ENCODE measurements around the gene KCNJ3.

KCNJ3 gene

GRCh38 chr2:154776825-154777224, 78.3 kb downstream of the KCNJ3 start:
- no peaks in the 10 kb centered on the region for H3K4me1 ChIP-seq (ENCODE audit: control insufficient read depth, insufficient read depth, low read length)
- no peaks in the 10 kb centered on the region for H3K36me3 ChIP-seq (ENCODE audit: control insufficient read depth, insufficient read depth, low read length, severe bottlenecking)
- no peak for DNase-seq (ENCODE audit: low read depth)
- no peaks in the 10 kb centered on the region for H3K27me3 ChIP-seq (replicated peaks; ENCODE audit: control insufficient read depth, insufficient read depth, low read length)
- H3K9ac ChIP-seq (ENCODE audit: low read length), result no peak overlapping the region
- no peak overlapping the region for H3K4me3 ChIP-seq (ENCODE audit: low read length)
- no peaks in the 10 kb centered on the region for H3K9me3 ChIP-seq (ENCODE audit: control insufficient read depth, low read length)

- no peaks in the 10 kb centered on the region for H3K27me3 ChIP-seq (replicated peaks; ENCODE audit: control insufficient read depth, insufficient read depth, low read length)
- H3K9me3 ChIP-seq (ENCODE audit: control insufficient read depth, low read length), result no peaks in the 10 kb centered on the region
- no peak overlapping the region for H3K9ac ChIP-seq (ENCODE audit: low read length)
- no peaks in the 10 kb centered on the region for H3K4me1 ChIP-seq (ENCODE audit: control insufficient read depth, insufficient read depth, low read length)
- H3K36me3 ChIP-seq (ENCODE audit: control insufficient read depth, insufficient read depth, low read length, severe bottlenecking), result no peaks in the 10 kb centered on the region
- no peak for DNase-seq (ENCODE audit: low read depth)
- H3K4me3 ChIP-seq (ENCODE audit: low read length), result no peak overlapping the region
Observed at GRCh38 chr2:154794406-154794805, 95.9 kb downstream of the KCNJ3 start.

- Histone ChIP-seq H3K36me3 (ENCODE audit: control insufficient read depth, insufficient read depth, low read length, severe bottlenecking) (no peaks in the 10 kb centered on the region), H3K4me1 (ENCODE audit: control insufficient read depth, insufficient read depth, low read length) (no peaks in the 10 kb centered on the region), H3K9ac (ENCODE audit: low read length) (no peak overlapping the region), H3K9me3 (ENCODE audit: control insufficient read depth, low read length) (no peaks in the 10 kb centered on the region), H3K4me3 (ENCODE audit: low read length) (no peak overlapping the region), H3K27me3 (replicated peaks; ENCODE audit: control insufficient read depth, insufficient read depth, low read length) (no peaks in the 10 kb centered on the region)
- DNase-seq (ENCODE audit: low read depth), result no peak
Observed at GRCh38 chr2:154795651-154796050, 97.2 kb downstream of the KCNJ3 start.

- Histone ChIP-seq H3K4me1 (ENCODE audit: control insufficient read depth, insufficient read depth, low read length) (no peaks in the 10 kb centered on the region), H3K9ac (ENCODE audit: low read length) (no peak overlapping the region), H3K4me3 (ENCODE audit: low read length) (no peak overlapping the region), H3K9me3 (ENCODE audit: control insufficient read depth, low read length) (no peaks in the 10 kb centered on the region), H3K27me3 (replicated peaks; ENCODE audit: control insufficient read depth, insufficient read depth, low read length) (no peaks in the 10 kb centered on the region), H3K36me3 (ENCODE audit: control insufficient read depth, insufficient read depth, low read length, severe bottlenecking) (no peaks in the 10 kb centered on the region)
- DNase-seq (ENCODE audit: low read depth), result no peak
Observed at GRCh38 chr2:154804451-154804850, 106.0 kb downstream of the KCNJ3 start.

GRCh38 chr2:154813636-154814035, 115.1 kb downstream of the KCNJ3 start:
- Histone ChIP-seq H3K4me3 (ENCODE audit: low read length) (no peak overlapping the region), H3K36me3 (ENCODE audit: control insufficient read depth, insufficient read depth, low read length, severe bottlenecking) (no peaks in the 10 kb centered on the region), H3K4me1 (ENCODE audit: control insufficient read depth, insufficient read depth, low read length) (no peaks in the 10 kb centered on the region), H3K9ac (ENCODE audit: low read length) (no peak overlapping the region), H3K27me3 (replicated peaks; ENCODE audit: control insufficient read depth, insufficient read depth, low read length) (no peaks in the 10 kb centered on the region), H3K9me3 (ENCODE audit: control insufficient read depth, low read length) (no peaks in the 10 kb centered on the region)
- DNase-seq (ENCODE audit: low read depth), result no peak

GRCh38 chr2:154814856-154815255, 116.4 kb downstream of the KCNJ3 start:
- no peak overlapping the region for H3K9ac ChIP-seq (ENCODE audit: low read length)
- H3K4me1 ChIP-seq (ENCODE audit: control insufficient read depth, insufficient read depth, low read length), result no peaks in the 10 kb centered on the region
- no peaks in the 10 kb centered on the region for H3K27me3 ChIP-seq (replicated peaks; ENCODE audit: control insufficient read depth, insufficient read depth, low read length)
- no peak for DNase-seq (ENCODE audit: low read depth)
- no peak overlapping the region for H3K4me3 ChIP-seq (ENCODE audit: low read length)
- H3K9me3 ChIP-seq (ENCODE audit: control insufficient read depth, low read length), result no peaks in the 10 kb centered on the region
- H3K36me3 ChIP-seq (ENCODE audit: control insufficient read depth, insufficient read depth, low read length, severe bottlenecking), result no peaks in the 10 kb centered on the region

GRCh38 chr2:154825358-154825757, 126.9 kb downstream of the KCNJ3 start:
- Histone ChIP-seq H3K4me3 (ENCODE audit: low read length) (no peak overlapping the region), H3K9me3 (ENCODE audit: control insufficient read depth, low read length) (no peaks in the 10 kb centered on the region), H3K9ac (ENCODE audit: low read length) (no peak overlapping the region), H3K36me3 (ENCODE audit: control insufficient read depth, insufficient read depth, low read length, severe bottlenecking) (no peaks in the 10 kb centered on the region), H3K27me3 (replicated peaks; ENCODE audit: control insufficient read depth, insufficient read depth, low read length) (no peaks in the 10 kb centered on the region), H3K4me1 (ENCODE audit: control insufficient read depth, insufficient read depth, low read length) (no peaks in the 10 kb centered on the region)
- no peak for DNase-seq (ENCODE audit: low read depth)

GRCh38 chr2:154826827-154827226, 128.3 kb downstream of the KCNJ3 start:
- Histone ChIP-seq H3K4me3 (ENCODE audit: low read length) (no peak overlapping the region), H3K9me3 (ENCODE audit: control insufficient read depth, low read length) (no peaks in the 10 kb centered on the region), H3K36me3 (ENCODE audit: control insufficient read depth, insufficient read depth, low read length, severe bottlenecking) (no peaks in the 10 kb centered on the region)

GRCh38 chr2:154827286-154827685, 128.8 kb downstream of the KCNJ3 start:
- no peaks in the 10 kb centered on the region for H3K27me3 ChIP-seq (replicated peaks; ENCODE audit: control insufficient read depth, insufficient read depth, low read length)
- no peak overlapping the region for H3K4me3 ChIP-seq (ENCODE audit: low read length)
- H3K4me1 ChIP-seq (ENCODE audit: control insufficient read depth, insufficient read depth, low read length), result no peaks in the 10 kb centered on the region
- no peaks in the 10 kb centered on the region for H3K36me3 ChIP-seq (ENCODE audit: control insufficient read depth, insufficient read depth, low read length, severe bottlenecking)
- H3K9me3 ChIP-seq (ENCODE audit: control insufficient read depth, low read length), result no peaks in the 10 kb centered on the region
- no peak overlapping the region for H3K9ac ChIP-seq (ENCODE audit: low read length)
- DNase-seq (ENCODE audit: low read depth), result no peak

More at GRCh38 chr2:154826827-154827226, 128.3 kb downstream of the KCNJ3 start:
- Histone ChIP-seq H3K4me1 (ENCODE audit: control insufficient read depth, insufficient read depth, low read length) (no peaks in the 10 kb centered on the region), H3K9ac (ENCODE audit: low read length) (no peak overlapping the region), H3K27me3 (replicated peaks; ENCODE audit: control insufficient read depth, insufficient read depth, low read length) (no peaks in the 10 kb centered on the region)
- DNase-seq (ENCODE audit: low read depth), result no peak

- Histone ChIP-seq H3K4me3 (ENCODE audit: low read length) (no peak overlapping the region), H3K4me1 (ENCODE audit: control insufficient read depth, insufficient read depth, low read length) (no peaks in the 10 kb centered on the region), H3K27me3 (replicated peaks; ENCODE audit: control insufficient read depth, insufficient read depth, low read length) (no peaks in the 10 kb centered on the region), H3K36me3 (ENCODE audit: control insufficient read depth, insufficient read depth, low read length, severe bottlenecking) (no peaks in the 10 kb centered on the region), H3K9me3 (ENCODE audit: control insufficient read depth, low read length) (no peaks in the 10 kb centered on the region), H3K9ac (ENCODE audit: low read length) (no peak overlapping the region)
- no peak for DNase-seq (ENCODE audit: low read depth)
Observed at GRCh38 chr2:154832711-154833110, 134.2 kb downstream of the KCNJ3 start.

- Histone ChIP-seq H3K9ac (ENCODE audit: low read length) (no peak overlapping the region), H3K4me1 (ENCODE audit: control insufficient read depth, insufficient read depth, low read length) (no peaks in the 10 kb centered on the region), H3K4me3 (ENCODE audit: low read length) (no peak overlapping the region), H3K9me3 (ENCODE audit: control insufficient read depth, low read length) (no peaks in the 10 kb centered on the region), H3K36me3 (ENCODE audit: control insufficient read depth, insufficient read depth, low read length, severe bottlenecking) (no peaks in the 10 kb centered on the region), H3K27me3 (replicated peaks; ENCODE audit: control insufficient read depth, insufficient read depth, low read length) (no peaks in the 10 kb centered on the region)
- DNase-seq (ENCODE audit: low read depth), result no peak
Observed at GRCh38 chr2:154836632-154837031, 138.1 kb downstream of the KCNJ3 start.

- H3K4me1 ChIP-seq (ENCODE audit: control insufficient read depth, insufficient read depth, low read length), result no peaks in the 10 kb centered on the region
- no peaks in the 10 kb centered on the region for H3K27me3 ChIP-seq (replicated peaks; ENCODE audit: control insufficient read depth, insufficient read depth, low read length)
- DNase-seq (ENCODE audit: low read depth), result no peak
- H3K36me3 ChIP-seq (ENCODE audit: control insufficient read depth, insufficient read depth, low read length, severe bottlenecking), result no peaks in the 10 kb centered on the region
- no peak overlapping the region for H3K4me3 ChIP-seq (ENCODE audit: low read length)
- H3K9me3 ChIP-seq (ENCODE audit: control insufficient read depth, low read length), result no peaks in the 10 kb centered on the region
- H3K9ac ChIP-seq (ENCODE audit: low read length), result no peak overlapping the region
Observed at GRCh38 chr2:154837035-154837434, 138.5 kb downstream of the KCNJ3 start.
